Kidney (tissue), 14 donors: ENCODE data around the gene TRNAU1AP. TPM values are rescaled to one million over a fixed set of nuclear protein-coding genes. Genes with fewer than 3 reads are reported as not detected.
A peak's percentile ranks its signal among the peaks of the same experiment; 100 is the strongest.
"Not testable (repeated sequence)": the region's sequence is repeated elsewhere in the genome, so short reads cannot be mapped to it uniquely, and the experiment has no call there.

Experiments used
- DNase-seq, 5 donors: peaks; one replicate each; pipeline ENCODE4 v3.0.0-alpha.2; 2013 to 2020
- FAIRE-seq: peaks from 2 replicates; lab custom pipeline; 2012; peaks lifted over from hg19 to GRCh38; lab: Jason Lieb, UNC
- H3K27ac ChIP-seq, 2 donors: one replicate each; pipeline ENCODE4 v1.7.0; 2013; ENCODE audit warnings: low read depth in 2 of 2, low read length in 2 of 2, inconsistent platforms in 1 of 2
- H3K27me3 ChIP-seq: one replicate; pipeline ENCODE4 v1.7.1; 2013; ENCODE audit warnings: low read length, inconsistent platforms; ENCODE audit not compliant: control insufficient read depth, insufficient read depth
- H3K36me3 ChIP-seq, 3 donors: one replicate each; pipeline versions ENCODE4 v1.7.0 to v1.7.1; 2013; ENCODE audit warnings: low read length in 3 of 3, control low read depth in 1 of 3, inconsistent platforms in 1 of 3; ENCODE audit not compliant: insufficient read depth in 3 of 3, control insufficient read depth in 2 of 3
- H3K4me1 ChIP-seq, 3 donors: one replicate each; pipeline versions ENCODE4 v1.7.0 to v1.7.1; 2013; ENCODE audit warnings: low read length in 3 of 3, inconsistent platforms in 1 of 3, low read depth in 1 of 3; ENCODE audit not compliant: control insufficient read depth in 2 of 3, insufficient read depth in 2 of 3
- H3K4me3 ChIP-seq, 3 donors: one replicate each; pipeline versions ENCODE4 v1.7.0 to v1.8.1; 2013; ENCODE audit warnings: low read length in 3 of 3, control low read depth in 1 of 3, inconsistent platforms in 1 of 3
- H3K9ac ChIP-seq, 3 donors: one replicate each; pipeline versions ENCODE4 v1.7.0 to v1.7.1; 2013; ENCODE audit warnings: low read length in 3 of 3, control low read depth in 1 of 3, inconsistent platforms in 1 of 3
- H3K9me3 ChIP-seq, 3 donors: one replicate each; pipeline versions ENCODE4 v1.7.0 to v1.7.1; 2013; ENCODE audit warnings: low read length in 3 of 3, control low read depth in 1 of 3, inconsistent platforms in 1 of 3; ENCODE audit not compliant: control insufficient read depth in 2 of 3, insufficient read depth in 1 of 3
- CTCF ChIP-seq: IDR thresholded peaks from 3 replicates; pipeline ENCODE4 v1.5.1; 2012; ENCODE audit warnings: mild to moderate bottlenecking, moderate library complexity, borderline replicate concordance; ENCODE audit not compliant: insufficient read depth; ENCODE audit errors: extremely low read depth
- intact Hi-C: fragments of 100-400 bp; cut with DNase I; formaldehyde crosslinking; loops from one replicate; pipeline ENCODE4 v1.11.1; 2022
- polyA plus RNA-seq: library from polyadenylated mRNA; stranded (reverse); fragments of 350-450 nt; fragmentation: Illumina TruSeq; extraction: RNeasy Lipid Tissue Mini Kit (QIAGEN cat#74804); gene quantifications from one replicate; pipeline ENCODE4 v1.2.3, GENCODE V29; 2014; ENCODE audit warnings: low read depth, low replicate concordance; ENCODE audit not compliant: insufficient read depth
- total RNA-seq: library from RNA; stranded (reverse); fragmentation: NEBNext Ultra II Directional; extraction: Animal tissue kit (Norgen Biotek cat#: 25700); gene quantifications from one replicate; pipeline ENCODE4 v1.2.1, GENCODE V29; 2021
- donor health status: control.
- donor health status: control.
- donor health status: control.
- donor health status: control.
- donor health status: control.
- donor health status: DM: yes; HTN: yes; CAD: no.
- donor health status: Normal renal cell carcinoma (clear cell type).

Gene TRNAU1AP
- total and polyA plus RNA-seq, 2 donors from 2014 or later, result 27.7 to 30.2 TPM

- Histone ChIP-seq H3K36me3 (peaks cover 3 to 24% (median 18%) of the 10 kb centered on the region in 3 donors), H3K4me3 (peak overlapping the region; percentile 83 to 93 (median 93)), H3K27ac (peak overlapping the region; percentile 74 to 88), H3K9me3 (no peaks in the 10 kb centered on the region), H3K9ac (peak overlapping the region; percentile 86 to 90 (median 86)), H3K4me1 (peaks cover 0 to 13% (median 0%) of the 10 kb centered on the region in 3 donors), H3K27me3 (no peaks in the 10 kb centered on the region)
- no peak for FAIRE-seq
- DNase-seq, result peak; percentile 96 to 99 (median 98)
- intact Hi-C loops, result no loop called here
- no peak for TF ChIP-seq CTCF
These were observed 28.8 kb downstream of the TRNAU1AP start for GRCh38 chr1:28581531-28582247.

GRCh38 chr1:28582248-28582615 is 29.3 kb downstream of the TRNAU1AP start:
- Histone ChIP-seq H3K27me3 (no peaks in the 10 kb centered on the region), H3K9me3 (no peaks in the 10 kb centered on the region), H3K4me1 (peaks cover 0 to 13% (median 0%) of the 10 kb centered on the region in 3 donors), H3K27ac (peak overlapping the region; percentile 74 to 88), H3K36me3 (peaks cover 3 to 19% (median 16%) of the 10 kb centered on the region in 3 donors), H3K4me3 (peak overlapping the region; percentile 44 to 93 (median 83)), H3K9ac (peak overlapping the region; percentile 4 to 86 (median 38))
- FAIRE-seq (no peak), DNase-seq (peak in 1 of 5 donors; percentile 11)
- intact Hi-C loops, result no loop called here
- TF ChIP-seq CTCF, result no peak

- FAIRE-seq, result not testable (repeated sequence)
These were observed 33.9 kb downstream of the TRNAU1AP start for GRCh38 chr1:28586585-28587391.

More at GRCh38 chr1:28586585-28587391, 33.9 kb downstream of the TRNAU1AP start:
- H3K4me1 ChIP-seq, H3K36me3 ChIP-seq, H3K4me3 ChIP-seq, intact Hi-C loops, H3K27me3 ChIP-seq, H3K9me3 ChIP-seq, H3K27ac ChIP-seq, H3K9ac ChIP-seq: not testable (repeated sequence)
- peak in 1 of 5 donors; percentile 47 for DNase-seq
